ENCODE data around the gene ZNF577.
A peak's percentile ranks its signal among the peaks of the same experiment; 100 is the strongest.
"Not testable (repeated sequence)": the region's sequence is repeated elsewhere in the genome, so short reads cannot be mapped to it uniquely, and the experiment has no call there.

Gene ZNF577

DNA sequence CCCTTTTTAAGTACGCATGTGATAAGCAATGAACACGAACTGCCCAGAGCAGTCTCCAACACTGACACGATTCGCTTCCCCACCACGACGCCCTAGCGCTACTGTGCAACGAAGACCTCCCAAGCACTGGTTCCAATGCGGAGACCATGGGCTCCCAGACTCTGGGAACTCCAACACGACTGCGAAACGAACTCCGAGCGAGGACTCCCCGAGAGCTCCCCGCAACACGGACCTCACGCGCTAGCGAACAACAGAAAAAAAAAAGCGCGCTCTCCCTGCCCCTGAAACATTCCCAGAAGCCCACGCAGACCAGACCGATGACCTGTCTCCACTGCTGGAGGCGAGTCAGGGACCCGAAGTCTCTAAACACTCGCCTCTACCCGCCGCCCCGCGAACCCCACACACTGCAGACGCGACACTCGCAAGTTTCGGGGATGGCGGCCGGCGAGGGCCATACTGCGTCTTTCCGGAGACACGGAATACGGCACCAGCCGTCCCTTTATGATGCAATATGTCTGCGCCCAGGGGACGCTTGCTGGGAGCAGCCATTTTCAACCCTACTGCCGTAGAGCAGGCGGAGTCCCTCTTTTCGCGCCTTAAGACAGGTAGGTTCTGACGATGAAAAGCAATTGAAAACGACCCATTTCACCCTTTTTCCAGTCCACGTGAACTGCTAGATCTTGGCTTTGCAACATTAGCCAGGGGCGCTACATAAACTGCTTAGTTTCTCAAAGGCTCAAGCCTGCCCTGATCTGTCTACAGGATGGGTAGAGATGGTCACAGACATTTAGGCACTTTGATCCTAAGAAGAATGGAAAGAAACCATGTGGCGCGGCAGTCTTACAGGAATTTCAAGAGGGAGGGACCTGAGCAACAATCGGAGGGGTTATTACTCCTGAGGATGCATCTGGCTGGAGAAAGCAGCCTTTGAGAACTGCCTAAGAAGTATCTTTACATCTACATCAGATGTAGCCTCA is at the start of gene ZNF577:
Gene ZNF577, minus strand, starts transcription at position 430 of the 977 bp plus-strand sequence. CDS start 7,569 bp downstream, outside the sequence.
- peak; percentile 48 to 50 for DNase-seq (ENCODE audit: low read depth in 2 of 2)

DNA sequence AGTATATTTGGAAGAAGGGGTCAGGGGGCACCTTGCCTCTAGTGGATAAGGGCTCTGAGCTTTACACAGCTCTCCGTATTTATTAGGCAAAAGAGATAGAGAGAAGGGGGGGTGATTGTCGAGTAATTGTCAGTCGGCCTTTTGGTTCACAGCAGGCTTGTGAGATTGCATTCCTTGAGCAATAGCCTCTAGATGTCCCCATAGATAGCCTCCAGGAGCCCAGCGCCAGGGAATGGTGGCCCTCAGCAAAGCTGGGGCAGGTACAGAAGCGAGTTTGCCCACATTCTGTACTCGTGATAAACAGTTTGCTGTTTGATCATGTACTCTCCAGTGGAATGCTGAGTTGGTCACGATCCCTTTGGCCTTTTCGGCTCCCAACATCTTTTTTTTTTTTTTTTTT is 44.2 kb upstream of the ZNF577 start:
- no peak for DNase-seq (ENCODE audit: low read depth in 2 of 2)

DNA sequence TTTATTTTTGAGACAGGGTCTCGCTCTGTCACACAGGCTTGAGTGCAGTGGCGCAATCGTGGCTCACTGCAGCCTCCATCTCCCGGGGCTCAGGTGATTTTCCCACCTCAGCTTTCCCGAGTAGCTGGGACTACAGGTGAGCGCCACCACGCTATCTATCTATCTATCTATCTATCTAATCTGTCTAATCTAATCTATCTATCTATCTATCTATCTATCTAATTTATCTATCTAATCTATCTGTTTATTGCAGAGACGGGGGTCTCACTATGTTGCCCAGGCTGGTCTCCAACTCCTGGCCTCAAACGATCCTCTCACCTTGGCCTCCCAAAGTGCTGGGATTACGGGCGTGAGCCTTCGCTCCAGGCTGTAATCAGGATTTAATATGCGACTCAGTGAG is 40.1 kb upstream of the ZNF577 start:
- no peak for DNase-seq (ENCODE audit: low read depth in 2 of 2)

DNA sequence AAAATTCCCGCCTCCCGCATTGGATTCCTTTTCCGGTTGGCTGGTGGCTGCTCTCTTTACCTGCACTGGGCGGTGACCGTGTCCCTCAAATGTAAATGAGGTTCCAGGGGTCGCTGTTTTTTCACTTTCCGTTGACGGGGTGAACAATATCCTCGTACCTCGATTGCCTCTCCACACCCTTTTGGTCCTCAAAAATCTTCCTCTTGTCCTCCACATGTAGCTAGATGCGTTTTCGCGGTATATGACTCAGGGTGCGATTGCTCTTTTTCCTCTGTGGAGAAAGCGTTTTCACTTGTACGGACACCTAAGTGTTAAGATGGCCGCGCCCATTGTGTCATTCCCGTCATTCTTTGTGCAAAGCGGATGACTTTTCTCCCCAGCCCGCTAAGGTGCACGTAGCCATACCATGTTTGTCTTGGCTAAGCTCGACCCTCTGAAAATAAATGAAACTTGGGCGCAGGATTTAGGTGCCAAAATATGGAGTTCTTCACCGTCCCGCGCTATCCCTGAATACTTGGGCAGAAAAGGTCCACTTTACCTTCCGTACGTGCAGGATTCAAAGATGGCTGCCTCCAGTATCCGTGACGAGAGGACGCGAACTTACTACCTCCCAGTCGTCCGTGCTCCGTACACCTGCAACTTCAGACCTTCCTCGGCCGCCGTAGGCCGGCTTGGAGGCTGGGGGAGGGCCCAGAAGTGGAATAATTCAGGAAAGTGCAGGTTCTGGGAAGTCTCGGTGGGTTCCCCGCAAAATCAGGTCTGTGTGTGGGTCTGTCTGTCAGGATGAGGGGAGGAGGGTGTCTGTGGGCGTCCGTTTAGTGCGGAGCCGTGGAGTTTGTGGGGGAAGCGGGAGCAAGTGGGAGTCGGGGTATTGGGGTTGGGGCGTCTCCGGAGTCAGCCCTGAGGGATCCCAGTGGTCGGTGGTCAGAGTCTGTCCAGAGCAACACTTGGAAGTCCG is 39.3 kb upstream of the ZNF577 start, which contains the start of gene ZNF613:
Gene ZNF613, plus strand, starts transcription at position 689 of the 958 bp plus-strand sequence. CDS start 8,749 bp downstream, outside the sequence.
- peak; percentile 79 to 84 for DNase-seq (ENCODE audit: low read depth in 2 of 2)

DNA sequence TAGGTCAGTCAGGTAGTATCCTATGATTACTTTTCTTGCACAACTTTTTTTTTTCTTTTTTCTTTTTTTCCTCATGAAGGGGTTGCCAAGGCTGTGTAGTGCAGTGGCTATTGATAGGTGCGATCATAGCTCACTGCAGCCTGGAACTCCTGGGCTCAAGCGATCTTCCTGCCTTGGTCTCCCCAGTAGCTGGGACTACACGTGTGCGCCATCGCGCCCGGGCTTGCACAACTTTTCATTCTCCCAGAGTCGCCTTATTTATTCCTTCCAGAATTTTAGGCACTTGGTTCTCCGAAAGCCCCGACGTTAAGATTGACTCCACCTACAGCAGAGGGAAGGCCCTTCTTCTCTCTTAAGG is 38.7 kb upstream of the ZNF577 start:
- DNase-seq (ENCODE audit: low read depth in 2 of 2): no peak

DNA sequence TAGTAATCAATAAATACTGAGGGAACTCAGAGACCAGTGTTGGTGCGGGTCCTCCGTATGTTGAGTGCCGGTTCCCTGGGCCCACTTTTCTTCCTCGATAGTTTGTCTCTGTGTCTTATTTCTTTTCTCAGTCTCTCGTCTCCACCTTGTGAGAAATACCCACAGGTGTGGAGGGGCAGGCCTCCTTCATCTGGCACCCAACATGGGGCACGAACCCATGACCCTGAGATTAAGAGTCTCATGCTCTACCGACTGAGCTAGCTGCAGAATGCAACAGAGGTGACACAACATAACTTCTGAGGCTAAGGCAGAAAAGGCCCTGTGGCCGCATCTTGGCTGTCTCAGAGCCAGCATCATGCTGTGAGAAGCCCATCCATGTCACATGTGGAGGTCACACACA is 34.2 kb upstream of the ZNF577 start:
- no peak for DNase-seq (ENCODE audit: low read depth in 2 of 2)

DNA sequence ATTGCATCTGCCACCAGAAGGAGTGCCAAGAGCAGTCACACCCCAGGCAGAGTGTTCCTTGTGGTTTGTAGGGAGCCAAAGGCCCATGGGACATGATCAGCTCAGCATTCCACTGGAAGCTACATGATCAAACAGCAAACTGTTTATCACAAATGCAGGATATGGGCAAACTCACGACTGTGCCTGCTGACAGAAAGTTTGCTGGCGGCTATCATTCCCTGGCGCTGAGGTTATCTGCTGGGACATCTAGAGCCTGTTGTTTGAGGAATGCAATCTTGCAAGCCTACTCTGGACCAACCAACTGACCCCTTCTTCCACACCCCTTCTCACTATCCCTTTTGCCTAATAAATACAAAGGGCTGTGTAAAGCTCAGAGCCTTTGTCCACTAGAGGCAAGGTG is 31.9 kb upstream of the ZNF577 start:
- DNase-seq (ENCODE audit: low read depth in 2 of 2): no peak

DNA sequence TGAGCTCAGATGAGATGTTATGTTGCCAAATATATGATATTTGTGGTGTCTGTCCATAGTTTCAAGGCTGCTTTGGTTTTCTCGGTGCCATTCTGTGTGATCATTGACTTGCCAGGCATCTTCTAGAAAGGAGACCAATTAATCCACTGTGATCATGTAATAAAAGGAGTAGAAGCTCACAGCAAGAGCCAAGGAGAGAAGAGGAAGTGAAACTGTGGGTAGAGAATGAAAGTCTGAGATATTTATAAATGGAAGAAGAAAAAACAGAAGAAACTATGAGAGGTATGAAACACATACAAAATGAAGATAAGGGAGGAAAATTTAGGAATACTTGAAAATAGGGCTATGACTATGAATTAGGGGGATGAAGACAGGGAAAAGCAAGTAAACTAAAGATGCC is 28.4 kb upstream of the ZNF577 start:
- DNase-seq (ENCODE audit: low read depth in 2 of 2): no peak

DNA sequence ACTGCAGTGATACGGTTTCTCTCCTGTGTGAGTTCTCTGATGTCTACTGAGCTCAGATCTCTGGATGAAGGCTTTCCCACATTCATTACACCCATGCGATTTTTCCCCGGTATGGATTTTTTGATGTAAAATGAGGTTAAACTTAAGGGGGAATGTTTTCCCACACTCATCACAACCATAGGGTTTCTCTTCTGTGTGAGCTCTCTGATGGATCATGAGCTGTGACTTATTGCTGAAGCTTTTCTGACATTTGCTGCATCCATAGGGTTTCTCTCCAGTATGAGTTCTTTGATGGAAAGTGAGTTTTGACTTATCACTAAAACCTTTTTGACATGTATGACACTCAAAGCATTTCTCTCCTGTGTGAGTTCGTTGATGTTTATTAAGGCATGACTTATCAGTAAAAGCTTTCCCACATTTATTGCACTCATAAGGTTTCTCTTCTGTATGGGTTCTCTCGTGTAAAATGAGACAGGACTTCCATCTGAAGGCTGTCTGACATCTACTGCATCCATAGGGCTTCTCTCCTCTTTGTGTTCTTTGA is 27.6 kb upstream of the ZNF577 start:
- DNase-seq (ENCODE audit: low read depth in 2 of 2): no peak

DNA sequence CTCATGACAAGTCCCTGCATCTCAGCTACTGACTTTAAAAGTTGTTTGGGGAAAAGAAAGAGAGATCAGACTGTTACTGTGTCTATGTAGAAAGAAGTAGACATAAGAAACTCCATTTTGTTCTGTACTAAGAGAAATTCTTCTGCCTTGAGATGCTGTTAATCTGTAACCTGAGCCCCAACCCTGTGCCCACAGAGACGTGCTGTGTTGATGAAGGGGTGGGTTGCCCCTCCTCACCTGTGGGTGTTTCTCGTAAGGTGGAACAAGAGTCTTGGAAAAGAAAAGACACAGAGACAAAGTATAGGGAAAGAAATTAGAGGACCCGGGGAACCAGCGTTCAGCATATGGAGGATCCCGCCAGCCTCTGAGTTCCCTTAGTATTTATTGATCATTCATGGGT is 20.2 kb upstream of the ZNF577 start:
- DNase-seq (ENCODE audit: low read depth in 2 of 2): not testable (repeated sequence)

DNA sequence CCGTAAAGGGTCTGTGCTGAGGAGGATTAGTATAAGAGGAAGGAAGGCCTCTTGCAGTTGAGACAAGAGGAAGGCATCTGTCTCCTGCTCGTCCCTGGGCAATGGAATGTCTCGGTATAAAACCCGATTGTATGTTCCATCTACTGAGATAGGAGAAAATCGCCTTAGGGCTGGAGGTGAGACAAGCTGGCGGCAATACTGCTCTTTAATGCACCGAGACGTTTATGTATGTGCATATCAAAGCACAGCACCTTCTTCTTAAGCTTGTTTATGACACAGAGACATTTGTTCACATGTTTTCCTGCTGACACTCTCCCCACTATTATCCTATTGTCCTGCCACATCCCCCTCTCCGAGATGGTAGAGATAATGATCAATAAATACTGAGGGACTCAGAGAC is 18.4 kb upstream of the ZNF577 start:
- not testable (repeated sequence) for DNase-seq (ENCODE audit: low read depth in 2 of 2)

DNA sequence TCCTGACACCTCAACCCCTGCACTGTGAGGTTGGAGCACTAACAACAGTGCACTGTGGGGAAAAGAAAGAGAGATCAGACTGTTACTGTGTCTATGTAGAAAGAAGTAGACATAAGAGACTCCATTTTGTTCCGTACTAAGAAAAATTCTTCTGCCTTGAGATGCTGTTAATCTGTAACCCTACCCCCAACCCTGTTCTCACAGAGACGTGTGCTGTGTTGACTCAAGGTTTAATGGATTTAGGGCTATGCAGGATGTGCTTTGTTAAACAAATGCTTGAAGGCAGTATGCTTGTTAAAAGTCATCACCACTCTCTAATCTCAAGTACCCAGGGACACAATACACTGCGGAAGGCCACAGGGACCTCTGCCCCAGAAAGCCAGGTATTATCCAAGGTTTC is 17.9 kb upstream of the ZNF577 start:
- not testable (repeated sequence) for DNase-seq (ENCODE audit: low read depth in 2 of 2)

DNA sequence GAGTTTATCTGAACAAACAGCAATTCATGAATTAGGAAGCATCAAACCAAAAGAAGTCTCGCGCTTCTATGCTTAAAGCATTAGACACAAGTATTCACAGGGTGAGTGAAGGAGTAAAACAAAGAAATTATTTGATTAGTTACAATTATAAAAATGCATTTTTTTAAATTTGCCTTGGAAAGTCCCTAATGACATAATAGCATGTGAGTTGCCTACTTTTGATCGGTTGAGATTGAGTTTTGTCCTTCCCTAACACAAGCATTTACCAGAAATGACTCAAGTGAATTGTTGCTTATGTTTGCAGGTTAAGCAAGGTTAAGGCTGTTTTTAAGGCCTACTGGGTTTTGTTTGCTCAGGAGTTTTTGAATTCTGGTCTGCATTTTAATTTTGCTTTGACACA is 17.5 kb upstream of the ZNF577 start:
- DNase-seq (ENCODE audit: low read depth in 2 of 2): no peak

DNA sequence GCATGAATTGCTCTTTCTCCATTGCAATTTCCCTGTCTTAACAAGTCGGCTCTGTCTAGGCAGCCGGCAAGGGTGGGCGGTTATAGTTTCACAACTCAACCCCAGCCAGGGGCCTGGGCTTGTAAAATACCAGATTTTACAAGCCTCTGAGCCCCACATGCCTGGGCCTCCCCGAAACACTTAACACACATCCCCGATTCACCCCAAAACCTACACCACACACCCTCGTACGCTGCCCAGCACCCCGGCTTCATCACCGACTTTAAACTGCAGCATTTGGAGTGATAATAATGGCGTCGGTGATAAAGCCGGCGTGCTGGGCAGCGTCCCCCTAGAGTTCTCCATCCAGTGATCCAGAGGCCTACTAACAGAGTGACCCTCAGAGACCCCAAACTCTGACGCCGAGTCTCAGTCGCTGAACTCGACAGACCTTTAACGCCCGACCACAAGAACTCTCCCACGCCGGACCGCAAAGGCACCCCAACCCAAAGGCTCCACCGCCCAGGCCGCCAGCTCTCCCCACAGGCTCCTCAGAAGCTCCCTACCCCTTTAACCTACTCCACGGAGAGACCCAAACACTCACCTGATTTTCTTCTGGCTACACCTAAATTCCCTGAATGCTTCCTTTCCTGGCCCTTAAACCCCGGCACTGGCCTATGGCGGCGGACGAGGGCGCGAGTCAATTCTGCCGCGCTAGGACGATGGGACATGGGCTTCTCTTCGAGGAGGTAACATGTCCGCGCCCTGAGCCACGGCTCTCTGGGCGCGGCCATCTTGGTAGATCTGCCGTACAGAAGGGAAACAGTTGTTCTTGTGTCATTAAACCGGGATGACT is 16.8 kb upstream of the ZNF577 start, which contains the start of gene ZNF649:
Gene ZNF649, minus strand, starts transcription at position 687 of the 835 bp plus-strand sequence. CDS start 4,910 bp downstream, outside the sequence.
- DNase-seq (ENCODE audit: low read depth in 2 of 2): peak; percentile 64 to 73

DNA sequence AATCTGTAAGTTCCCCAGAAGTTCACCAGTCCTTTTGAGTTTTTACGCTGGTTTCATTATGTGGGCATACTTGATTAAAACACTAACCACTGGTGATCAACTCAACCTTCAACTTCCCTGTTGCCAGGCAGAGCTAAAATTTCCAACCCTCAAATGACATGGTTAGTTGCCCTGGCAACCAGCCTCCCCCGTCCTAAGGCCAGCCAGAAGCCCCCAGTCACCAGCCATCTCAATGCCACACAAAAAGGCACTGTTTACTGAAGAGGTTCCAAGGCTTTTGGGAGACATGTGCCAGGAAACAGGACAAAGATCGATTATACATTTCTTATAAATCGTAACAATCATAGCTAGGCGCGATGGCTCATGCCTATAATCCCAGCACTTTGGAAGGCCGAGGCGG is 15.4 kb upstream of the ZNF577 start:
- DNase-seq (ENCODE audit: low read depth in 2 of 2): no peak

DNA sequence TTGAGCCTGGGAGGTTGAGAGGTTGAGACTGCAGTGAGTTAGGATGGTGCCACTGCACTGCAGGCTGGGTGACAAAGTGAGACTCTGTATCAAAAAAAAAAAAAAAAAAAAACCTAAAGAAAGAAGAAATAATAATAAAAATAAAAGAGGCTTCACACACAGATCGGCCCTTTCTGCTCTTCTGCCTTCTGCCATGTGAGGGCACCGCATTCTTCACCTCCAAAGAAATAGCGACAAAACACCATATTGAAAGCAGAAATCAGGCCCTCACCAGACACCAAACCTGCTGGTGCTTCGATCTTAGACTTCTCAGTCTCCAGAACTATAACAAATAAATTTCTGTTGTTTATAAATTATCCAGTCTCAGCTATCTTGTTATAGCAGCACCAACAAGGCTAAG is 14.1 kb upstream of the ZNF577 start:
- no peak for DNase-seq (ENCODE audit: low read depth in 2 of 2)

DNA sequence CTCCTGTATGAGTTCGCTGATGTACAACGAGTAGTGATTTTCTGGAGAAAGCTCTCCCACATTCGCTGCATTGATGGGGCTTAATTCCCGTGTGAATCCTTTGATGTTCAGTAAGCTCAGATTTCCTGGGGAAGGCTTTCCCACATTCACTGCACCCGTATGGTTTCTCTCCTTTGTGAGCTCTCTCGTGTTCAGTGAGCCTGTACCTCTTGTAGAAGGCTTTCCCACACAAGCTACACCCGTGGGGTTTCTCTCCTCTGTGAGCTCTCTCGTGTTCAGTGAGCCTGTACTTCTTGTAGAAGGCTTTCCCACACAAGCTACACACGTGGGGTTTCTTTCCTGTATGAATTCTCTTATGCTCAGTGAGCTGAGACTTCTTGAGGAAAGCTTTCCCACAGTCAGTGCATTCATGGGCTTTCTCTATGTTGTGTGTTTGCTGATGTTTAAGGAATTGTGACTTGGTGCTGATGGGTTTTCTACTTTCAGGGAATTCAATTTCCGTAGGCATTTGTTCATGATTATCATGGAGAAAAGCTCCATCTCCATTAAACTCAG is 3.5 kb upstream of the ZNF577 start:
- DNase-seq (ENCODE audit: low read depth in 2 of 2): no peak

DNA sequence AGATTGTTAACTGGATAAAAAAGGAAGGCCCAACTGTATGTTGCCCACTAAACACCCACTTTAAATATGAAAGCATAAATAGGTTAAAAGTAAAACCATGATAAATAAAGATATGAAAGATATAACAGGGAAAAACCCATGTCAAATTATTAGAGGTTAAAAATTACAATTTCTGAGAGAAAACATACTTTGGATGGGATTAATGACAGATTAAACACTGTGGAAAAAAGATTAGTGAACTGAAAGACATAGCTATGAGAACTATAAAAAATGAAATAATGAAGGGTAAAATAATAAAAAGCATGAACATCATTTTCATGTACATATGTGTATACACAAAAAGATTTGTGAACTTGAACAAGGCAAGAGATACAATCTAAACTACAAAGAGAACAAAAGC is 2.2 kb upstream of the ZNF577 start:
- no peak for DNase-seq (ENCODE audit: low read depth in 2 of 2)

DNA sequence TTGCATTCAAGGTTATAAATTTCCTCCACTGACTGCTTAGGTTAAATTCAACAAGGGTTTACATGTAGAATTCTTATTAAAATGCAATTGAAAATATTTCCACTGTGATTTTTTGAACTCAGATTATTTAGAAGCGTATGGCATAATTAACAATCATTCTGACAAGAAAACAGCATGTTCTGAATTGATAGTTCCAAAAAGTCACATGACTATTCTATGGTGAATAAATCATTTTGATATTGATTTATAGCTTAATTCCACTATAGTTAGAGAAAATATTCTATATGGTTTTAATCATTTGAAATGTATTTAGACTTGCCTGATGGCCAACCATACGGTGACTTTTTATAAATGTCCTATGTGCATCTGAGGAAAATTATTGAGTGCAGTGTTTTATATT is 3.0 kb downstream of the ZNF577 start:
- no peak for DNase-seq (ENCODE audit: low read depth in 2 of 2)

DNA sequence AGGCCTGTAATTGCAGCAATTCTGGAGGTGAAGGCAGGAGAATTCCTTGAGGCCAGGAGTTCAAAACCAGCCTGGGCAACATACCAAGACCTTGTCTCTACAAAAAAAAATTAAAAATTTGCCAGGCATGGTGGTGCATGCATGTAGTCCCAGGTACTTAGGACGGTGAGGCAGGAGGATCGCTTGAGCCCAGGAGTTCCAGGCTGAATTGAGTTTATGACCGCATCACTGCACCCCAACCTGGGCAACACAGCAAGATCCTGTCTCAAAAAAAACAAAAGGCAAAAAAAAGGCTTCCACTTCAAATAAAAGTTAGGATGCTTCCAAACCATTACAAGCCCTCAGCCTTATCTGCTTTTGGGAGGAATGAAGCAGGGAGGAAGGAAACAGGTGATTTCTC is 5.2 kb downstream of the ZNF577 start:
- no peak for DNase-seq (ENCODE audit: low read depth in 2 of 2)

DNA sequence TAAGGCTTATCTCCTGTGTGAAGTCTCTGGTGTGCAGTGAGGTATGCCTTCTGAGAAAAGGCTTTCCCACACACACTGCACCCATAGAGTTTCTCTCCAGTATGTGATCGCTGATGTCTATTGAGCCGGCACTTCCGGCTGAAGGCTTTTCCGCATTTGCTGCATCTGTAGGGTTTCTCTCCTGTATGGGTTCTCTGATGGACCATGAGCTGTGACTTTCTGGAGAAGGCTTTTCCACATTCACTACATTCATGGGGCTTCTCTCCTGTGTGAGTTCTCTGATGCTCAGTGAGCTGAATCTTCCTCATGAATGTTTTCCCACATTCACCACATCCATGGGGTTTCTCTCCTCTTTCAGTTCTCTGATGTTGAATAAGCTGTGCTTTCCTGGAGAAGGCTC is 14.7 kb downstream of the ZNF577 start:
- DNase-seq (ENCODE audit: low read depth in 2 of 2): no peak
